HAP-1 (cell line): ENCODE data around the gene R3HDM1.

Experiments used
- DNase-seq, 2 experiments: peaks; one replicate each; pipeline ENCODE4 v3.0.0-alpha.2; 2016 to 2020; ENCODE audit warnings: low spot score in 2 of 2
- H3K27me3 ChIP-seq: fragments of 250-450 bp; sonication (Bioruptor Pico); 2 replicates; pipeline ENCODE4 v1.5.1; 2020; ENCODE audit warnings: low read depth, mild to moderate bottlenecking, moderate library complexity
- H3K36me3 ChIP-seq: fragments of 250-450 bp; sonication (Bioruptor Pico); replicated peaks from 2 replicates; pipeline ENCODE4 v1.5.1; 2020; ENCODE audit warnings: mild to moderate bottlenecking
- H3K4me1 ChIP-seq: fragments of 250-450 bp; sonication (Bioruptor Pico); 2 replicates; pipeline ENCODE4 v1.5.1; 2020; ENCODE audit warnings: mild to moderate bottlenecking
- H3K4me3 ChIP-seq: fragments of 250-450 bp; sonication (Bioruptor Pico); 2 replicates; pipeline ENCODE4 v1.5.1; 2020; ENCODE audit warnings: mild to moderate bottlenecking, moderate library complexity
- H3K9me3 ChIP-seq: fragments of 250-450 bp; sonication (Bioruptor Pico); 2 replicates; pipeline ENCODE4 v1.5.1; 2020; ENCODE audit warnings: mild to moderate bottlenecking, moderate library complexity
- in situ Hi-C: fragments of 300-500 bp; cut with MboI; formaldehyde crosslinking; loops from 3 replicates; pipeline ENCODE4 v1.14.3; 2020; ENCODE audit warnings: low sequenced_read_pairs, inconsistent platforms, mixed read lengths

Gene R3HDM1

GRCh38 chr2:135732561-135732960 is 201.3 kb downstream of the R3HDM1 start:
- Histone ChIP-seq H3K27me3 (no peaks in the 10 kb centered on the region), H3K4me3 (no peak overlapping the region), H3K4me1 (no peaks in the 10 kb centered on the region), H3K36me3 (no peaks in the 10 kb centered on the region), H3K9me3 (no peaks in the 10 kb centered on the region)
- no peak for DNase-seq
- in situ Hi-C loops: no loop called here

GRCh38 chr2:135733045-135733444 is 201.8 kb downstream of the R3HDM1 start:
- H3K4me1 ChIP-seq: no peaks in the 10 kb centered on the region
- in situ Hi-C loops: no loop called here

GRCh38 chr2:135736546-135736945 is 205.3 kb downstream of the R3HDM1 start:
- H3K4me1 ChIP-seq: no peaks in the 10 kb centered on the region
- no peaks in the 10 kb centered on the region for H3K9me3 ChIP-seq
- in situ Hi-C loops: no loop called here
- H3K27me3 ChIP-seq: no peaks in the 10 kb centered on the region
- no peak overlapping the region for H3K4me3 ChIP-seq
- no peak for DNase-seq
- no peaks in the 10 kb centered on the region for H3K36me3 ChIP-seq

More at GRCh38 chr2:135733045-135733444, 201.8 kb downstream of the R3HDM1 start:
- DNase-seq: no peak
- Histone ChIP-seq H3K36me3 (no peaks in the 10 kb centered on the region), H3K9me3 (no peaks in the 10 kb centered on the region), H3K27me3 (no peaks in the 10 kb centered on the region), H3K4me3 (no peak overlapping the region)

- no peak for DNase-seq
- Histone ChIP-seq H3K9me3 (no peaks in the 10 kb centered on the region), H3K4me3 (no peak overlapping the region), H3K36me3 (no peaks in the 10 kb centered on the region; the same call in 1 of the 2 replicates), H3K4me1 (peaks cover 16% of the 10 kb centered on the region), H3K27me3 (no peaks in the 10 kb centered on the region)
- in situ Hi-C loops: no loop called here
Measured at GRCh38 chr2:135740206-135740605, 208.9 kb downstream of the R3HDM1 start.

GRCh38 chr2:135741043-135741394 is 209.7 kb downstream of the R3HDM1 start:
- in situ Hi-C loops: no loop called here
- no peaks in the 10 kb centered on the region for H3K27me3 ChIP-seq
- no peaks in the 10 kb centered on the region; the same call in 1 of the 2 replicates for H3K36me3 ChIP-seq
- peak overlapping the region; percentile 84 for H3K4me3 ChIP-seq
- H3K4me1 ChIP-seq: peaks cover 20% of the 10 kb centered on the region
- DNase-seq: no peak
- H3K9me3 ChIP-seq: no peaks in the 10 kb centered on the region

GRCh38 chr2:135741395-135742324 is 210.4 kb downstream of the R3HDM1 start, which contains the start of gene UBXN4:
Gene UBXN4, plus strand, starts transcription at chr2:135741855. Its CDS starts 75 bp downstream, at chr2:135741930.
- H3K36me3 ChIP-seq: no peaks in the 10 kb centered on the region; the same call in 1 of the 2 replicates
- H3K4me3 ChIP-seq: peak within 1 kb of the TSS; percentile 84
- in situ Hi-C loops: no loop called here
- no peaks in the 10 kb centered on the region for H3K27me3 ChIP-seq
- peak; percentile 97 to 98 for DNase-seq
- no peaks in the 10 kb centered on the region for H3K9me3 ChIP-seq
- peaks cover 20% of the 10 kb centered on the region for H3K4me1 ChIP-seq

- Histone ChIP-seq H3K9me3 (no peaks in the 10 kb centered on the region), H3K36me3 (no peaks in the 10 kb centered on the region; the same call in 1 of the 2 replicates), H3K4me3 (peak overlapping the region; percentile 84), H3K4me1 (peaks cover 20% of the 10 kb centered on the region), H3K27me3 (no peaks in the 10 kb centered on the region)
- DNase-seq: peak; percentile 45 to 69
- in situ Hi-C loops: no loop called here
Measured at GRCh38 chr2:135742325-135742757, 211.1 kb downstream of the R3HDM1 start.

GRCh38 chr2:135743860-135744259 is 212.6 kb downstream of the R3HDM1 start:
- no peaks in the 10 kb centered on the region for H3K27me3 ChIP-seq
- H3K36me3 ChIP-seq: peaks cover 5% of the 10 kb centered on the region
- in situ Hi-C loops: no loop called here
- peak in 1 of 2 experiments; percentile 88 for DNase-seq
- H3K9me3 ChIP-seq: no peaks in the 10 kb centered on the region
- H3K4me3 ChIP-seq: peak overlapping the region; percentile 84; the same call in 1 of the 2 replicates
- peaks cover 20% of the 10 kb centered on the region for H3K4me1 ChIP-seq

GRCh38 chr2:135744760-135745314 is 213.6 kb downstream of the R3HDM1 start:
- in situ Hi-C loops: no loop called here
- H3K4me3 ChIP-seq: no peak overlapping the region
- H3K4me1 ChIP-seq: peaks cover 20% of the 10 kb centered on the region
- H3K36me3 ChIP-seq: peaks cover 15% of the 10 kb centered on the region
- peak; percentile 15 to 45 for DNase-seq
- H3K27me3 ChIP-seq: no peaks in the 10 kb centered on the region
- H3K9me3 ChIP-seq: no peaks in the 10 kb centered on the region

- in situ Hi-C loops: no loop called here
Measured at GRCh38 chr2:135745545-135745944, 214.3 kb downstream of the R3HDM1 start.

GRCh38 chr2:135755573-135755972 is 224.3 kb downstream of the R3HDM1 start:
- peaks cover 6% of the 10 kb centered on the region; the same call in 1 of the 2 replicates for H3K9me3 ChIP-seq
- in situ Hi-C loops: no loop called here
- DNase-seq: no peak
- no peaks in the 10 kb centered on the region for H3K27me3 ChIP-seq
- no peak overlapping the region for H3K4me3 ChIP-seq
- H3K4me1 ChIP-seq: no peaks in the 10 kb centered on the region
- peaks cover 63% of the 10 kb centered on the region for H3K36me3 ChIP-seq

More at GRCh38 chr2:135745545-135745944, 214.3 kb downstream of the R3HDM1 start:
- no peaks in the 10 kb centered on the region for H3K27me3 ChIP-seq
- H3K36me3 ChIP-seq: peaks cover 19% of the 10 kb centered on the region
- no peak overlapping the region for H3K4me3 ChIP-seq
- H3K4me1 ChIP-seq: peaks cover 20% of the 10 kb centered on the region
- peak in 1 of 2 experiments; percentile 17 for DNase-seq
- no peaks in the 10 kb centered on the region for H3K9me3 ChIP-seq

- no peak for DNase-seq
- Histone ChIP-seq H3K27me3 (no peaks in the 10 kb centered on the region), H3K36me3 (peaks cover 63% of the 10 kb centered on the region), H3K9me3 (peaks cover 6% of the 10 kb centered on the region; the same call in 1 of the 2 replicates), H3K4me3 (no peak overlapping the region), H3K4me1 (no peaks in the 10 kb centered on the region)
- in situ Hi-C loops: no loop called here
Measured at GRCh38 chr2:135756692-135757091, 225.4 kb downstream of the R3HDM1 start.

GRCh38 chr2:135762022-135762421 is 230.7 kb downstream of the R3HDM1 start:
- peaks cover under 1% of the 10 kb centered on the region; the same call in 1 of the 2 replicates for H3K9me3 ChIP-seq
- H3K4me1 ChIP-seq: no peaks in the 10 kb centered on the region
- in situ Hi-C loops: no loop called here
- no peak for DNase-seq
- no peaks in the 10 kb centered on the region for H3K27me3 ChIP-seq
- H3K36me3 ChIP-seq: peaks cover 47% of the 10 kb centered on the region
- H3K4me3 ChIP-seq: no peak overlapping the region

- Histone ChIP-seq H3K4me3 (no peak overlapping the region), H3K27me3 (no peaks in the 10 kb centered on the region), H3K9me3 (no peaks in the 10 kb centered on the region), H3K4me1 (no peaks in the 10 kb centered on the region), H3K36me3 (peaks cover 45% of the 10 kb centered on the region)
- no peak for DNase-seq
- in situ Hi-C loops: no loop called here
Measured at GRCh38 chr2:135762530-135762929, 231.2 kb downstream of the R3HDM1 start.
